CD4-positive, alpha-beta memory T cell (primary cell): ENCODE measurements around the gene ATP9B. TPM values are rescaled to one million over a fixed set of nuclear protein-coding genes. Genes with fewer than 3 reads are reported as not detected.
A peak's percentile ranks its signal among the peaks of the same experiment; 100 is the strongest.
"Not testable (repeated sequence)": the region's sequence is repeated elsewhere in the genome, so short reads cannot be mapped to it uniquely, and the experiment has no call there.

Experiments
- CTCF ChIA-PET: fragments of 350-600 bp; sonication (Branson Sonifier 250); formaldehyde crosslinking; loops from one replicate; lab custom pipeline; 2021; ENCODE audit warnings: inconsistent platforms; ENCODE audit not compliant: partially characterized antibody; lab: Charles Lee
- POLR2A ChIA-PET: fragments of 350-600 bp; sonication (Branson Sonifier 250); formaldehyde crosslinking; loops from one replicate; lab custom pipeline; 2021; ENCODE audit not compliant: partially characterized antibody; lab: Charles Lee
- DNase-seq, 5 donors: peaks; one replicate each; pipeline versions ENCODE4 v3.0.0 to v3.0.0-alpha.2; 2020 to 2022; ENCODE audit warnings: mixed read lengths in 1 of 5
- H3K27ac ChIP-seq: one replicate; pipeline ENCODE4 v1.7.0; 2013; ENCODE audit warnings: low read depth, low read length
- H3K27me3 ChIP-seq: 2 replicates; pipeline ENCODE4 v1.7.0; 2013; ENCODE audit warnings: mild to moderate bottlenecking, low read length, moderate library complexity; ENCODE audit not compliant: insufficient read depth
- H3K36me3 ChIP-seq: 2 replicates; pipeline ENCODE4 v1.7.0; 2013; ENCODE audit warnings: mild to moderate bottlenecking, low read length, moderate library complexity; ENCODE audit not compliant: insufficient read depth
- H3K4me1 ChIP-seq: 2 replicates; pipeline ENCODE4 v1.7.0; 2013; ENCODE audit warnings: mild to moderate bottlenecking, low read length, moderate library complexity; ENCODE audit not compliant: insufficient read depth
- H3K4me3 ChIP-seq, 2 donors: one replicate each; pipeline ENCODE4 v1.7.0; 2013; ENCODE audit warnings: low read length in 2 of 2, mild to moderate bottlenecking in 1 of 2
- H3K9me3 ChIP-seq, 2 donors: one replicate each; pipeline ENCODE4 v1.7.0; 2013; ENCODE audit warnings: low read length in 2 of 2, control low read depth in 1 of 2; ENCODE audit not compliant: control insufficient read depth in 1 of 2
- H3K27ac Mint-ChIP-seq, 7 donors: one replicate each; pipeline ENCODE4 v1.8.0; 2020 to 2021; ENCODE audit warnings: mixed read lengths in 7 of 7, mild to moderate bottlenecking in 6 of 7, inconsistent platforms in 3 of 7, moderate library complexity in 3 of 7
- H3K27me3 Mint-ChIP-seq, 2 donors: one replicate each; pipeline ENCODE4 v1.8.0; 2020 to 2021; ENCODE audit warnings: mixed read lengths in 2 of 2
- H3K36me3 Mint-ChIP-seq, 2 donors: one replicate each; pipeline ENCODE4 v1.8.0; 2020 to 2021; ENCODE audit warnings: mixed read lengths in 2 of 2, inconsistent platforms in 1 of 2, mild to moderate bottlenecking in 1 of 2
- H3K4me1 Mint-ChIP-seq, 4 donors: one replicate each; pipeline ENCODE4 v1.8.0; 2020 to 2021; ENCODE audit warnings: mixed read lengths in 4 of 4, mild to moderate bottlenecking in 1 of 4
- H3K4me3 Mint-ChIP-seq, 8 donors: one replicate each; pipeline ENCODE4 v1.8.0; 2020 to 2021; ENCODE audit warnings: mixed read lengths in 8 of 8, mild to moderate bottlenecking in 7 of 8, moderate library complexity in 6 of 8, inconsistent platforms in 3 of 8
- H3K9me3 Mint-ChIP-seq, 8 donors: one replicate each; pipeline ENCODE4 v1.8.0; 2020 to 2021; ENCODE audit warnings: mixed read lengths in 8 of 8, mild to moderate bottlenecking in 5 of 8, inconsistent platforms in 3 of 8, moderate library complexity in 1 of 8
- intact Hi-C: fragments of 100-400 bp; cut with micrococcal nuclease; formaldehyde crosslinking; loops from one replicate; pipeline ENCODE4 v1.15.1; 2023
- polyA plus RNA-seq, 2 donors: library from polyadenylated mRNA; unstranded; fragments of 300-500 nt; fragmentation: Illumina TruSeq; gene quantifications; one replicate each; pipeline ENCODE4 v1.2.3, GENCODE V29; 2021
- total RNA-seq, 2 experiments: library from RNA; stranded (reverse); gene quantifications; one replicate each; pipeline ENCODE4 v1.2.3, GENCODE V29; 2021

The ATP9B gene
- total and polyA plus RNA-seq, 4 experiments from 2014 or later = 11.8 to 76.4 (median 49.9) TPM

DNA sequence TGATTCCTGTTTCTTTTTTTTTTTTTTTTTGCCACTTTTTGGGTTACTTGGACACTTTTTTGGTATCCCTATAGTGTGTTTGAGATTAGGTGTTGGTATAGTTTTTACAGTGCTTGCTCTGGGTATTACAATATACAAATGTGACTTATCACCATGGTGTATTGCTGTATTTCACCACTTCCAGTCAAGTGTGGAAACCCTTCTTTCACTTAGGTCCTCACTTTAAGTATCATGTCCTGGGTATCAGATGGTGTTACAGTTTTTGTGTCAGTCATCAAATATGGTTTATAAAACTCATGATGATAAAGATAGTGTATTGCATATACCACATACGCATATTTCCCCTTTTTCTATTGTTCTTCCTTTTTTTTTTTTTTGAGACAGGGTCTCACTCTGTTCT, 1.8 kb downstream of the ATP9B start:
- H3K9me3 ChIP-seq = no peaks in the 10 kb centered on the region
- no peaks in the 10 kb centered on the region for H3K36me3 ChIP-seq
- Mint-ChIP-seq H3K4me3 (peak overlapping the region; percentile 45 to 95 (median 92)), H3K27me3 (peaks cover 0 to 5% of the 10 kb centered on the region in 2 donors), H3K4me1 (peaks cover 37 to 76% (median 55%) of the 10 kb centered on the region in 4 donors), H3K36me3 (peaks cover 19 to 21% of the 10 kb centered on the region in 2 donors), H3K9me3 (peaks cover 0 to 6% (median 0%) of the 10 kb centered on the region in 8 donors), H3K27ac (peak overlapping the region in 4 of 7 donors; percentile 49 to 100 (median 67))
- peaks cover 51% of the 10 kb centered on the region for H3K4me1 ChIP-seq
- no peaks in the 10 kb centered on the region for H3K27me3 ChIP-seq
- no peak overlapping the region for H3K27ac ChIP-seq
- no peak overlapping the region for H3K4me3 ChIP-seq
- intact Hi-C loops = no loop called here
- CTCF ChIA-PET = no interaction called here
- POLR2A ChIA-PET = no interaction called here
- no peak for DNase-seq

GRCh38 chr18:79071503-79072210, 2.5 kb downstream of the ATP9B start:
- H3K4me1 Mint-ChIP-seq = peaks cover 43 to 76% (median 61%) of the 10 kb centered on the region in 4 donors

GRCh38 chr18:79072655-79073054, 3.5 kb downstream of the ATP9B start:
- CTCF ChIA-PET, DNase-seq: not testable (repeated sequence)
- H3K4me1 Mint-ChIP-seq = peaks cover 43 to 76% (median 60%) of the 10 kb centered on the region in 4 donors

More at GRCh38 chr18:79071503-79072210, 2.5 kb downstream of the ATP9B start:
- intact Hi-C loops = no loop called here
- Histone ChIP-seq H3K4me1 (peaks cover 54% of the 10 kb centered on the region), H3K36me3 (no peaks in the 10 kb centered on the region), H3K27ac (no peak overlapping the region), H3K4me3 (no peak overlapping the region), H3K27me3 (no peaks in the 10 kb centered on the region), H3K9me3 (no peaks in the 10 kb centered on the region)
- Mint-ChIP-seq H3K36me3 (peaks cover 17 to 20% of the 10 kb centered on the region in 2 donors), H3K4me3 (peak overlapping the region in 5 of 8 donors; percentile 1 to 59 (median 41)), H3K9me3 (peaks cover 0 to 5% (median 0%) of the 10 kb centered on the region in 8 donors), H3K27ac (peak overlapping the region in 4 of 7 donors; percentile 18 to 100 (median 52)), H3K27me3 (peaks cover 0 to 5% of the 10 kb centered on the region in 2 donors)
- CTCF ChIA-PET = no interaction called here
- no peak for DNase-seq
- POLR2A ChIA-PET = no interaction called here

DNA sequence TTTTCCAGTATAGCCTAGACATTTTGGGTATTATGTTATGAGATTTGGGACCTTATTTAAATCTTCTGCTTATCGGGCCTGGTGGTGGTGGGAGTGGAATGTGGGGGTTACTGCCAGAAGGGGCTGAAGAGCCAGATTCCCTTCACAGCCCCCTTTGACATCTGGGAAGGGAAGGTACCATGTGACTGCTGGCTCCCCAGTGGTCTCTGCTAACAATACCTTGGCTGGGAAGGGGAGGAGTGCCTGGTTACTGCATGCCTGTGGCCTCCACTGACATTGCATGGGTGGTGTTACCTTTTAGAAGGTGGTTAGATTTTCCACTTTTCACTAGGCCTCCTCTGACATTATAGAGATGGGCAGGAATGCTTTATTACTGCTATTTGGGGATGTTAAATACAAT, 8.0 kb downstream of the ATP9B start:
- H3K27ac Mint-ChIP-seq = peak overlapping the region in 3 of 7 donors; percentile 3 to 54 (median 25)
- peaks cover 28% of the 10 kb centered on the region for H3K4me1 ChIP-seq
- no peak overlapping the region for H3K27ac ChIP-seq
- no peaks in the 10 kb centered on the region for H3K36me3 ChIP-seq
- no peaks in the 10 kb centered on the region for H3K27me3 ChIP-seq
- no peak for DNase-seq
- intact Hi-C loops = no loop called here
- CTCF ChIA-PET = no interaction called here
- no peaks in the 10 kb centered on the region for H3K9me3 ChIP-seq
- peaks cover 59 to 60% of the 10 kb centered on the region in 2 donors for H3K36me3 Mint-ChIP-seq
- no peaks in the 10 kb centered on the region for H3K27me3 Mint-ChIP-seq
- POLR2A ChIA-PET = no interaction called here
- H3K4me1 Mint-ChIP-seq = peaks cover 41 to 88% (median 68%) of the 10 kb centered on the region in 4 donors
- H3K4me3 ChIP-seq = no peak overlapping the region
- H3K9me3 Mint-ChIP-seq = peaks cover 0 to 18% (median 6%) of the 10 kb centered on the region in 8 donors
- no peak overlapping the region for H3K4me3 Mint-ChIP-seq

More at GRCh38 chr18:79072655-79073054, 3.5 kb downstream of the ATP9B start:
- POLR2A ChIA-PET, H3K4me3 Mint-ChIP-seq, H3K27ac Mint-ChIP-seq, intact Hi-C loops, H3K27me3 ChIP-seq, H3K9me3 ChIP-seq, H3K9me3 Mint-ChIP-seq, H3K36me3 ChIP-seq, H3K27ac ChIP-seq, H3K4me3 ChIP-seq, H3K27me3 Mint-ChIP-seq: not testable (repeated sequence)
- peaks cover 17 to 28% of the 10 kb centered on the region in 2 donors for H3K36me3 Mint-ChIP-seq
- peaks cover 58% of the 10 kb centered on the region for H3K4me1 ChIP-seq

DNA sequence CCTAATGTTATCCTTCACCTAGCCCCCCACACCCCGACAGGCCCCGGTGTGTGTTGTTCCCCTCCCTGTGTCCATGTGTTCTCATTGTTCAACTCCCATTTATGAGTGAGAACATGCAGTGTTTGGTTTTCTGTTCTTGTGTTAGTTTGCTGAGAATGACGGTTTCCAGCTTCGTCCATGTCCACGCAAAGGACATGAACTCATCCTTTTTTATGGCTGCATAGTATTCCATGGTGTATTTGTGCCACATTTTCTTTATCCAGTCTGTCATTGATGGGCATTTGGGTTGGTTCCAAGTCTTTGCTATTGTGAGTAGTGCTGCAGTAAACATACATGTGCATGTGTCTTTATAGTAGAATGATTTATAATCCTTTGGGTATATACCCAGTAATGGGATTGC, 9.6 kb downstream of the ATP9B start:
- H3K9me3 ChIP-seq, H3K4me3 ChIP-seq, CTCF ChIA-PET, H3K4me3 Mint-ChIP-seq, intact Hi-C loops, DNase-seq, POLR2A ChIA-PET, H3K27ac Mint-ChIP-seq, H3K27ac ChIP-seq, H3K36me3 ChIP-seq, H3K27me3 Mint-ChIP-seq, H3K27me3 ChIP-seq: not testable (repeated sequence)
- peaks cover 26% of the 10 kb centered on the region for H3K4me1 ChIP-seq
- peaks cover 42 to 82% (median 67%) of the 10 kb centered on the region in 4 donors for H3K4me1 Mint-ChIP-seq
- H3K36me3 Mint-ChIP-seq = peaks cover 61 to 67% of the 10 kb centered on the region in 2 donors
- H3K9me3 Mint-ChIP-seq = peaks cover 0 to 18% (median 6%) of the 10 kb centered on the region in 8 donors

DNA sequence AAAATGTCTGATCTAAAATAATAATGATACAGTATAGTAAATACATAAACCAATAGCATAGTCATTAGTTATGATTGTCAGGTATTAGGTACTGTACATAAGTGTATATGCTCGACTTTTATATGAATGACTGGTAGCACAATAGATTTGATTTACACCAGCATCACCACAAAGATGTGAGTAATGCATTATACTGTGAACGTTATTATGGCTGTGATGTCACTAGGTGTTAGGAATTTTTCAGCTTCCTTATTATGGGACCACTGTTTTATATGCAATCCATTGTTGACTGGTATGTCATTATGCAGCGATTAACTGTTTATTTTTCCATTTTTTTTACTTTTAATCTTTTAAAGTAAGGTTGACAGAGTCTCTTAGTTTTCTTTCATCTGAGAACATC, 23.7 kb downstream of the ATP9B start:
- ChIA-PET POLR2A (no interaction called here), CTCF (no interaction called here)
- H3K27ac Mint-ChIP-seq = no peak overlapping the region
- Histone ChIP-seq H3K27me3 (no peaks in the 10 kb centered on the region), H3K9me3 (no peaks in the 10 kb centered on the region), H3K27ac (no peak overlapping the region), H3K36me3 (no peaks in the 10 kb centered on the region), H3K4me1 (peaks cover 26% of the 10 kb centered on the region), H3K4me3 (no peak overlapping the region)
- intact Hi-C loops = no loop called here
- H3K4me1 Mint-ChIP-seq = peaks cover 31 to 57% (median 48%) of the 10 kb centered on the region in 4 donors
- no peak for DNase-seq
- no peak overlapping the region for H3K4me3 Mint-ChIP-seq
- H3K9me3 Mint-ChIP-seq = peaks cover 0 to 10% (median 4%) of the 10 kb centered on the region in 8 donors
- no peaks in the 10 kb centered on the region for H3K27me3 Mint-ChIP-seq
- peaks cover 24 to 37% of the 10 kb centered on the region in 2 donors for H3K36me3 Mint-ChIP-seq

DNA sequence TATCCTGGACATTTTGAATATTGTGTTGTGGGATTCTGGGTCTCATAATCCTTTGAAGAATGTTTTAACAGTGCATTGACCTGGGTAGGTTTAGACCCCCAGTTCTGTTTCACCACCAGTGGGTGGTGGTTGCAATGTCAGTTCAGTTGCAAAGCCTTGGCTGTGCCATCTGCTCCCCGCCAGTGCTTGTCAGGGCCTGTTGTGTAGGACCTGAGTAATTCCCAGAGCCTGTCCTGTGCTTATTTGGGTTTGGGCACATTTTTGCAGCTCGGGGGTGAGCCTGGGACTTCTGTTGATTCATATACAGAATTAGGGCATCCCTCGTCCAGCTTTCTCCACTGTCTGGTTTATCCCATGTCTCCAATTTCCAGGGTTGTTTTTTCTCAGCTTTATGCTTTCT, 24.8 kb downstream of the ATP9B start:
- H3K4me1 ChIP-seq = peaks cover 26% of the 10 kb centered on the region
- Mint-ChIP-seq H3K36me3 (peaks cover 30 to 45% of the 10 kb centered on the region in 2 donors), H3K4me3 (no peak overlapping the region), H3K4me1 (peaks cover 31 to 57% (median 42%) of the 10 kb centered on the region in 4 donors), H3K9me3 (peaks cover 0 to 15% (median 6%) of the 10 kb centered on the region in 8 donors), H3K27me3 (no peaks in the 10 kb centered on the region), H3K27ac (no peak overlapping the region)
- no peaks in the 10 kb centered on the region for H3K27me3 ChIP-seq
- no peak overlapping the region for H3K4me3 ChIP-seq
- H3K9me3 ChIP-seq = no peaks in the 10 kb centered on the region
- H3K27ac ChIP-seq = no peak overlapping the region
- intact Hi-C loops = no loop called here
- no peak for DNase-seq
- POLR2A ChIA-PET = no interaction called here
- no peaks in the 10 kb centered on the region for H3K36me3 ChIP-seq
- CTCF ChIA-PET = no interaction called here
